HUES48 (cell line): Measurements from ENCODE around the gene FAM131A.
A peak's percentile ranks its signal among the peaks of the same experiment; 100 is the strongest.

ENCODE experiments used
- H3K27ac ChIP-seq: one replicate; pipeline ENCODE4 v1.7.0; 2013; ENCODE audit warnings: low read depth, low read length, inconsistent platforms
- H3K27me3 ChIP-seq: 2 replicates; pipeline ENCODE4 v1.6.1; 2013; ENCODE audit warnings: mild to moderate bottlenecking, low read length; ENCODE audit not compliant: control insufficient read depth, insufficient read depth
- H3K36me3 ChIP-seq: 2 replicates; pipeline ENCODE4 v1.6.1; 2013; ENCODE audit warnings: low read length; ENCODE audit not compliant: control insufficient read depth, insufficient read depth
- H3K4me1 ChIP-seq: 2 replicates; pipeline ENCODE4 v1.6.1; 2013; ENCODE audit warnings: mild to moderate bottlenecking, low read length; ENCODE audit not compliant: control insufficient read depth, insufficient read depth
- H3K4me3 ChIP-seq: 2 replicates; pipeline ENCODE4 v1.5.1; 2013; ENCODE audit warnings: mild to moderate bottlenecking, low read depth, low read length
- H3K9ac ChIP-seq: 2 replicates; pipeline ENCODE4 v1.6.1; 2013; ENCODE audit warnings: mild to moderate bottlenecking, low read depth, low read length, moderate library complexity
- H3K9me3 ChIP-seq: 2 replicates; pipeline ENCODE4 v1.6.1; 2013; ENCODE audit warnings: low read length; ENCODE audit not compliant: control insufficient read depth, insufficient read depth

Gene FAM131A

DNA sequence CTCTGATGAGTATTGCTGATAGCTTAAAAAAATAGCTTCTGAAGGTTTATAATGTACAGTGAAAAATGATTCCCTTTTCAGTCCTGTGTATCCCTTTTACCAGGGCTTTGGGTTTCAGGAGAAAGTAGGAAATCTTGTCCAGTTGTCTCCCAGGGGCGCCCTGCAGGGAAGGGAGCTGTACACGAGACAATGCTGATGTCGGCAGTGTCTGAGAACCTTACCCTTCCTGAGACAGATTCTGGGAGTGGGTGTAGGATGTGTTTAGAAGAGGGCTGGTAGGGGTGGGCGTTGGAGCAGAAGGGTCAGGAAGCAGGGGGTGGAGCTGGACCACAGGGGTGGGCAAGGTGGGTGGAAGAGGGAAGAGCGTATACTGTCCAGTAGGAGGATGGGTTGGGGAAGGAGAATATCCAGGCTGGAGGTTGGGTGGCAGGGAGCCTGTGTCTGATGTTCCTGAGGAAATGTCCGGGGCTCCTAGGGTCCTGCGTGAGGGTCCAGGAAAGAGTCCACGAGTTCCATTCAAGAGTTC lies 35.0 kb downstream of the FAM131A start:
- peaks cover 27% of the 10 kb centered on the region for H3K4me1 ChIP-seq
- H3K36me3 ChIP-seq, result peaks cover 26% of the 10 kb centered on the region
- peaks cover 17% of the 10 kb centered on the region; the same call in 1 of the 2 replicates for H3K27me3 ChIP-seq
- no peaks in the 10 kb centered on the region for H3K9me3 ChIP-seq
- H3K9ac ChIP-seq, result no peak overlapping the region
- no peak overlapping the region for H3K27ac ChIP-seq
- H3K4me3 ChIP-seq, result no peak overlapping the region

DNA sequence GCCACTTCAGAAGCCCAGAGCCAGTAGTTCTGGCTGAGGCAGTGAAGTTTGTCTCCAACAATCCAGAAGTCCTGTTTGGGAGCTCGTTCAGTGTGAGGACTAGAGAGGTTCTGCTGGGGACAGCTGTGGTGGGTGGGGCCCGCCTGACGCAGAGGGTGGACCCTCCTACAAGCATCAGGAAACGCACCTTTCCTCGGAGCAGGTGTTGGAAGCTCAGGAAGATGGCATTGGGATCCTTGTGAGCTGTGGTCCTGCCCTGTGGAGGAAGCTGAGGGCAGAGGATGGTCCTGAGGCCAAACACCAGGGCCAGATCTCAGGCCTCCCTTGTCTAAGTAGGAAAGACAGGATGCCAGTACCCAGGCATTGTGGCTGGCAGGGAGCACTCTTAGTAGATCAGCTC lies 35.5 kb downstream of the FAM131A start:
- Histone ChIP-seq H3K27ac (no peak overlapping the region), H3K9ac (no peak overlapping the region), H3K4me3 (no peak overlapping the region), H3K27me3 (peaks cover 23% of the 10 kb centered on the region), H3K9me3 (no peaks in the 10 kb centered on the region), H3K4me1 (peaks cover 33% of the 10 kb centered on the region), H3K36me3 (peaks cover 22% of the 10 kb centered on the region)

DNA sequence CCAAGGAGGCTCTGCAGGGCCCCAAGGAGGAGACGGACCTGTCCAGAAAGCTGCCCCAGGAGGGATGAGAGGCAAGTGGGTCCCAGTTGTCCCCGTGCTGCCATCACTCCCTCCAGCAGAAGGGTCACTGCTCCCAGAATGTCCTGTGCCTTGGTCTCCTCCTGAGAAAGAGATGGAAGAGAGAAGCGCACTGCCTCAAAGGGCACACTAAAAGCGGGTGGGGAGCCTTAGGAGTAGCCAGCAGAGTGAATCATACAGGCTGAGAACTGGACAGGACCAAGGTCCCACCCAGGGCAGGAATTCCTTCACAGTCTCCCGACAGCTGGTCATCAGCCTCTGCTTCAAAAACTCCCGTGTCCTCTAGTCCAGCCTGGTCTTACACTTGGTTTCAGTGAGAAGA lies 36.0 kb downstream of the FAM131A start:
- peaks cover 36% of the 10 kb centered on the region for H3K4me1 ChIP-seq
- peaks cover 28% of the 10 kb centered on the region for H3K27me3 ChIP-seq
- H3K9me3 ChIP-seq, result no peaks in the 10 kb centered on the region
- no peak overlapping the region for H3K4me3 ChIP-seq
- H3K27ac ChIP-seq, result no peak overlapping the region
- H3K36me3 ChIP-seq, result peaks cover 16% of the 10 kb centered on the region
- no peak overlapping the region for H3K9ac ChIP-seq

DNA sequence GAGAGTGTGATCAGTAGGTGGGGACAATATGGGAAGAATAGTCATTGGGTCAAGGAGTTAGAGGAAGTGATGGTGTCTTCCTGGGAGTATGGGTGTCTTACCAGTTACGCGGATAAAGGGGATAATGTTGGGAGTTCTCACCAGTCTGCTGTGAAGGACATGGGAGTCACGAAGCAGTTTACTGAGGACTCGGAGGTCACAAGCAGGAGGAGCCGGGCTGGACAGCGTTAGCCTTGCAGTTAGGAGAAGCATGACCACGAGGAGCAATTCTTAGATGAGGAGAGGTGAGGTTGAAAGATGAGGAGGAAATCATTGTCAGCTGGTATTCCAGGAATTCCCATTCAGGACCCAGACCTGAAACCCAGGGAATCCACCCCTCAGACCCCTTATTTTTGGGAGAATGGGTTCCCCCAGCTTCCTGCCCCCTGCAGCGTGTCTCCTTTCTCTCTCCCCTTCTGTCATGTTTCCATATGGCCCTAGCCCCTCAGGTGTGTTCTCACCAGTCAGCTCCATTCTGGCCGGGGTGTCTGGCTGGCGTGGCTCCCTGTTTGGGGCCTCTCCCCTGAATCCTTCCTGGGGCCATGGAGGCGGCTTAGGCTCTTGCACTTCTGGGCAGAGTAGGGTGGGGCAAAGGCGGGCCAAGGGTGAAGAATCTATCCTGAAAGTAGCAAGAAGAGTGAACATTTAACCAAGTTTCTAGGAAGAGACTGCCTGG lies 38.5 kb downstream of the FAM131A start:
- no peaks in the 10 kb centered on the region for H3K9me3 ChIP-seq
- H3K27me3 ChIP-seq, result peaks cover 45% of the 10 kb centered on the region
- no peaks in the 10 kb centered on the region for H3K36me3 ChIP-seq
- H3K4me1 ChIP-seq, result peaks cover 39% of the 10 kb centered on the region
- H3K9ac ChIP-seq, result no peak overlapping the region
- H3K4me3 ChIP-seq, result no peak overlapping the region
- no peak overlapping the region for H3K27ac ChIP-seq

DNA sequence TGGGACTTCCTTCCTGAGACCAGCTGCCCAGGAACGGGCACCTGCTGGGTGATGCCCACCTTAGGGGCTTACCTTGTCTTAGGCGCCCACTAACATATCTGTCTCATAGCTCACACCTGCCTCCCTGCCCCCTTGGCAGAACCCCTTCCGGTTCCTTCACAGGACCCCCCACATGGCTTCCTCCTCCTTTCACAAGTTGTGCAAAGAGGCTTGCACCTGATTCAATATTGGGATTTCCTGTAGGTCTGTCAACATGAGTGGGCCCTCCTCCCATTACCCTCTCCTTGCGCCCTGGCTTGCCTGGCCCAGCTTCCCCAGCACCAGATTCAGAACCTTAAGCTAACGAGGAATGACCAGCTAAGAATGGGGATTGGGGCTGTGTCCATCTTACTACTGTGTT lies 40.0 kb downstream of the FAM131A start:
- Histone ChIP-seq H3K36me3 (no peaks in the 10 kb centered on the region), H3K9ac (no peak overlapping the region), H3K9me3 (no peaks in the 10 kb centered on the region), H3K27me3 (peaks cover 60% of the 10 kb centered on the region), H3K27ac (no peak overlapping the region), H3K4me3 (no peak overlapping the region), H3K4me1 (peaks cover 29% of the 10 kb centered on the region)

DNA sequence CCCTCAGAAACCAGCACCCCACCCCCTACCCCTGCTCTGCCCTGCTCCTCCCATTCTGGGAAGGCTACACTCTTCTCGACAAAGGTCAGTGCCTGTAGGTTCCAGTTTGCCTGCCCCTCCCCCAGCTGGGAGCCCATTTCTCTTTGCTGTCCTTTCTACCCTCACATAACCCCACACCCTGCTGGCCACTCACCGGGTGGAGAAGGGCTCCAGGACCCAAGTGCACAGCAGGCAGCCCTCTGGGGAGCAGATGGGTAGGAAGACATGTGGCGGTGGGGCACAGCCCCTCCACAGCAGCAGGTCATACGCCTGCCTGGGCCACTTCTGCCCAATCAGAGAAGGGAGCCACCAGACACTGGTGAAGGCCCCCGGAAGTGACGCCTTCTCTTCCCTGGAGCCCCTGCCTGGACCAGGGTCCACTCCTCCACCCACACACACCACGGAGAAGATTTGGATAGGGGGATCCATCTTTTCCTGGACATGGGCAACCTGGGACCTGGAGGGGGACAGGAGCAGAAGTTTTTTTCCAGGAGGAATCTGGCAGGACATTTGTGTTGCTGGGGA lies 40.6 kb downstream of the FAM131A start, which contains the start of gene THPO:
THPO (minus strand) TSS at position 326 of the 564 bp plus-strand sequence. CDS start 1,948 bp downstream, outside the sequence.
- H3K4me1 ChIP-seq, result peaks cover 29% of the 10 kb centered on the region
- H3K27ac ChIP-seq, result no peak within 1 kb of the TSS
- H3K9me3 ChIP-seq, result no peaks in the 10 kb centered on the region
- H3K9ac ChIP-seq, result no peak within 1 kb of the TSS
- no peak within 1 kb of the TSS for H3K4me3 ChIP-seq
- peaks cover 65% of the 10 kb centered on the region for H3K27me3 ChIP-seq
- H3K36me3 ChIP-seq, result no peaks in the 10 kb centered on the region

DNA sequence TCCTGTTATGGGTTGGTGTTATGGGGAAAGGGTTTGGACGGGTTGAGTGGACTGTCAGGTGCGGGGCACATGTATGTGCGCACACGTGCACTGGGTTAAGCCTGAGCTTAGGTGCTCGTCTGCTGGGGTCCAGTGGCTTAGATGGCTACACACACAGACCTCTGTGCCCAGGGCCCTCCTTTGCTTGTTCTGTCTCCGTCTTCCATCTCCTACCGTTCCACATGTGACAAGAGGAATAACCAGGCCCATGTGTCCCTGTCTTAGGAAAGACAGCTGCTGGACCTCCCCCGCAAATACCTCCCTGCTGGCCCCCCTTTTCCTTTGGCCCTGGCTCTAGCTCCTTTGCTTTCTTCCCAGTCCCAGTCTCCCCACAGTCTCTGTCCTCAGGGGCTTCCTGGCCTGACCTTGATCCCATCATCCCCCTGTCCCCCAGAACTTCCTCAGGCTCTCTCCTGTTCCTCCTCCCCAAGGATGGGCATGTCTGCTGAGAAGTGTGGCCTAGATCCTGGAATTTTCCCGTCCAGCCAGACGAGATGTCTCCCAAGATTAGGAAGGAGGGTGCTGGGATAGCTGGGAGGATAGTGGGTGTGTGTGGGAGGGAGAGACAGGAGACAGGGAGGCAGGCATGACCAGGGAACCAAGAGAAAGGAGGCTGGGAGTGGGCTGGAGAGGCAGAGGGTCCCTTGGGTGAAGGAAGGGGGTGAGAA lies 41.4 kb downstream of the FAM131A start:
- Histone ChIP-seq H3K9me3 (no peaks in the 10 kb centered on the region), H3K4me3 (peak overlapping the region; percentile 60; the same call in 1 of the 2 replicates), H3K27me3 (peaks cover 71% of the 10 kb centered on the region), H3K27ac (no peak overlapping the region), H3K4me1 (peaks cover 29% of the 10 kb centered on the region), H3K9ac (no peak overlapping the region), H3K36me3 (no peaks in the 10 kb centered on the region)

DNA sequence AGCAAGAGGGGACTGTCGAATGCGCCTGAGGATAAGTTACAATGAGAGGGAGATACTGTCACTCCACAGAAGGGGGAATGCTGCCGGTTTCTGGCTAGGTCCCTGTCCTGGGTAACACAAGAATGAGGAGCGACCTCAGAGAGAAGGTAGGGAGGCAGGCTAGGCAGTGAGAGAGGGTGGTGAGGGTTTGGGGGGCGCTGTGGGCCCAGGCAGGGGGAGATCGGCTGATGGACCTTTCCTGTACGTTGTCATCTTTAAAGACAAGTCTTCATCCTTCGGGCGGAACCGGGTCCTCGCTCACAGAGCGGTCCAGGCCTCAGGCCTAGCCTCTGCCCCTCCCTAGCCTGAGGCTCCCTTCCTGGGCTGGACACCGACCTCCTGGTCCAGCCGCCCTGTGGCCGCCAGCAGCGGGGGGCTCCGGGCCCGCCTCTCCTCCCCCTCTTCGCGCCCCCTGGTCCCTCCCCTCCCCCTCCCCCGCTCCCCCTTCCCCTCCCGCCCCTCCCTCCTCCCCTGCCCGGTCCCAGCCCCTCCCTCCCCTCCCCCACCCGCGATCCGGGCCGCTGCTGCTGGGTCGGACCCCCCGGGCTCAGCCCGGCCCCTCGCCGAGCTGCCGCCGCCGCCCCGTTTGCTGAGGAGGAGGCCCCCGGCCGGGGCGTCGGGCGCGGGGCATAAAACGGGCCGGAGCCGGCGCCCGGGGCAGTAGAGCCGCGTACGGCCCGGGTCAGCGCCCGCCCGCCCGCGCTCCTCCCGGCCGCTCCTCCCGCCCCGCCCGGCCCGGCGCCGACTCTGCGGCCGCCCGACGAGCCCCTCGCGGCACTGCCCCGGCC lies 42.2 kb downstream of the FAM131A start, which contains the start of gene CHRD:
CHRD (plus strand) TSS at position 697 of the 827 bp plus-strand sequence. CDS start 265 bp downstream, outside the sequence.
- Histone ChIP-seq H3K9ac (no peak within 1 kb of the TSS), H3K9me3 (no peaks in the 10 kb centered on the region)

DNA sequence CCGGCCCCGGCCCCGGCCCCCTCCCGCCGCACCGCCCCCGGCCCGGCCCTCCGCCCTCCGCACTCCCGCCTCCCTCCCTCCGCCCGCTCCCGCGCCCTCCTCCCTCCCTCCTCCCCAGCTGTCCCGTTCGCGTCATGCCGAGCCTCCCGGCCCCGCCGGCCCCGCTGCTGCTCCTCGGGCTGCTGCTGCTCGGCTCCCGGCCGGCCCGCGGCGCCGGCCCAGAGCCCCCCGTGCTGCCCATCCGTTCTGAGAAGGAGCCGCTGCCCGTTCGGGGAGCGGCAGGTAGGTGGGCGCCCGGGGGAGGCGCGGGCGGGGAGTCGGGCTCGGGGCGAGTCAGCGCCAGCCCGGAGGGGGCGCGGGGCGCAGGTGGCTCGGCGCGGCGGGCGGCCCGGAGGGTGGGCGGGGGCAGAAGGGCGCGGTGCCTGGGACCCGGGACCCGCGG lies 42.8 kb downstream of the FAM131A start:
- Histone ChIP-seq H3K4me3 (peak overlapping the region; percentile 59; the same call in 1 of the 2 replicates), H3K9ac (no peak overlapping the region), H3K27ac (no peak overlapping the region), H3K4me1 (peaks cover 29% of the 10 kb centered on the region), H3K36me3 (no peaks in the 10 kb centered on the region), H3K9me3 (no peaks in the 10 kb centered on the region), H3K27me3 (peaks cover 77% of the 10 kb centered on the region)

More for the DNA sequence above, 42.2 kb downstream of the FAM131A start, which contains the start of gene CHRD:
- Histone ChIP-seq H3K27ac (no peak within 1 kb of the TSS), H3K4me3 (peak within 1 kb of the TSS; percentile 60), H3K36me3 (no peaks in the 10 kb centered on the region), H3K4me1 (peaks cover 29% of the 10 kb centered on the region), H3K27me3 (peaks cover 78% of the 10 kb centered on the region)

DNA sequence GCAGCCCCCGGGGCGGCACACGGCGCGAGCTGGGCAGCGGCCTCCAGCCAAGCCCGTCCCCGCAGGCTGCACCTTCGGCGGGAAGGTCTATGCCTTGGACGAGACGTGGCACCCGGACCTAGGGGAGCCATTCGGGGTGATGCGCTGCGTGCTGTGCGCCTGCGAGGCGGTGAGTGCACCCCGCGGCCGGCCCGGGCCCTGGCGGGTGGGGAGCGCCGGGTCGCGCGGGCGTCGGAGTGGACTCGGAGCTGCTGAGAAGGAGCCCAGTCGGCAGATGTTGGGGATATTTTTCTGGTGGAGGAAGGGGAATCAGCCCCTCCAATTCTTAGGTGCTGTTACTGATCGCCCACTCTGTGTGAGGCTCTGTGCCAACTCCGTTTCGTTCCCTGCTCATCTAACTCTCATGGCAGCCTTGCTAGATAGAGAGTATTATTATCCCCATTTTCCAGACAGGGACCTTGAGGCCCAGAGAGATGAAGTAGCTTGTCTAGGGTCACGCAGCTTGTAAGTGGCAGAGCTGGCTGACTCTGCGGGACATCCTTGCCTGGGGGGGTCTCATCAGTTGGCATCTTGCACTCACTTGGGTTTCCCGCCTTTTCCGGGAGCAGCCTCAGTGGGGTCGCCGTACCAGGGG lies 43.3 kb downstream of the FAM131A start:
- Histone ChIP-seq H3K4me1 (peaks cover 25% of the 10 kb centered on the region), H3K4me3 (peak overlapping the region; percentile 59), H3K9ac (no peak overlapping the region), H3K9me3 (no peaks in the 10 kb centered on the region), H3K27ac (no peak overlapping the region), H3K36me3 (no peaks in the 10 kb centered on the region), H3K27me3 (peaks cover 72% of the 10 kb centered on the region)
